Measurements from ENCODE around the gene SNAPC5.

Gene SNAPC5

GRCh38 chr15:66454143-66454542 is 43.4 kb downstream of the SNAPC5 start:
- no peak for DNase-seq

DNA sequence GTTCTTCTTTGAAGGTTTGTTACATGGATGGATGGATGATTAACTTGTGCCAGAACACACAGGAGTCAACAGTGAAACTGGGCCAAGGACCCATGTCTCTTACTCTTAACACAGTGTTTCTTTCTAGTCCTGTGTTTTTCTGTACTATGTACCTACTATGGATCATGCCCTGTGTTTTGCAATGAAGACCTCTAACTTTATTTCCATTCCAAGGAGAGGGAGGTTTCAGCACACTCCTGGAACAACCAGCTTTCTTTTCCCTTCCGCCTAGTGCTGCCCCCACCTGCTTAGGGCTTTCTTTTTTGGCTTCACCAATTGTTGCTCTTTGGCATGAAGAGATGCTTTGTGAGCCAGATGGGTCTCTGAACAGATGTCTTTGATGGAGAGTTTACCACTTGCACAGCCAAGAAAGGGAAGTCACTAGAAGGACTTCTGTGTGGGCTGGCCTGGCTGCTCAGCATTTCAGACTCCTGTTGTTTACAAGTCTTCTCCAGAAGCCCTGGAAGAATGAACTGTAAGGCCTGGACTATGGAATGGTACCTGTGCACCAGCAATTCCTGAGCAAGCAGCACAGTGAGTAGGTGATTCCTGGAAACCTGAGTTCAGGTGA is 44.5 kb downstream of the SNAPC5 start:
- DNase-seq: no peak

- DNase-seq: no peak
Measured at GRCh38 chr15:66452420-66452819, 45.1 kb downstream of the SNAPC5 start.
